IMR-90 (cell line): Measurements from ENCODE around the gene FLT4. TPM values are rescaled to one million over a fixed set of nuclear protein-coding genes. Genes with fewer than 3 reads are reported as not detected.
A peak's percentile ranks its signal among the peaks of the same experiment; 100 is the strongest.

Source experiments
- ATAC-seq: fragments of 200-7000 bp; cut with Tn5 transposase; 2 replicates; pipeline ENCODE4 v1.9.1; 2020; ENCODE audit warnings: low read depth, mild to moderate bottlenecking, moderate library complexity
- BruUV-seq: library from RNA; stranded (reverse); fragments of 400-500 nt; replicated peaks from 2 replicates; lab custom pipeline; 2021; lab: Mats Ljungman, UMichigan
- CTCF ChIA-PET: fragments of 300-600 bp; formaldehyde crosslinking; extraction: SDS; loops from one replicate; lab custom pipeline; 2021; ENCODE audit warnings: antibody characterized with exemption; lab: Yijun Ruan, JAX
- POLR2A ChIA-PET: fragments of 300-600 bp; sonication (Branson Sonifier 250); formaldehyde crosslinking; loops from one replicate; lab custom pipeline; 2022; ENCODE audit warnings: antibody characterized with exemption; ENCODE audit not compliant: unreplicated experiment; lab: Charles Lee
- DNase-seq: peaks from one replicate; pipeline ENCODE4 v3.0.0; 2013
- H2AFZ ChIP-seq: replicated peaks from 2 replicates; pipeline ENCODE3; 2013; ENCODE audit warnings: low read length, mild to moderate bottlenecking; ENCODE audit not compliant: poor library complexity
- H2AK5ac ChIP-seq: 2 replicates; pipeline ENCODE4 v1.6.1; 2013; ENCODE audit warnings: low read depth, low read length, inconsistent platforms
- H2AK9ac ChIP-seq: replicated peaks from 2 replicates; pipeline ENCODE3; 2013; ENCODE audit warnings: mild to moderate bottlenecking, low read depth, low read length, moderate library complexity; ENCODE audit not compliant: poor library complexity
- H2BK120ac ChIP-seq: 2 replicates; pipeline ENCODE4 v1.6.1; 2013; ENCODE audit warnings: low read depth, low read length, inconsistent platforms
- H2BK15ac ChIP-seq: 3 replicates; pipeline ENCODE4 v1.6.1; 2013; ENCODE audit warnings: low read depth, low read length, inconsistent platforms
- H2BK20ac ChIP-seq: 2 replicates; pipeline ENCODE4 v1.6.1; 2013; ENCODE audit warnings: low read depth, mild to moderate bottlenecking, inconsistent platforms, low read length, moderate library complexity
- H2BK5ac ChIP-seq: 2 replicates; pipeline ENCODE4 v1.6.1; 2013; ENCODE audit warnings: mild to moderate bottlenecking, low read depth, low read length, inconsistent platforms; ENCODE audit not compliant: poor library complexity, severe bottlenecking
- H3K14ac ChIP-seq: replicated peaks from 2 replicates; pipeline ENCODE4 v1.6.1; 2013; ENCODE audit warnings: low read depth, low read length, inconsistent platforms
- H3K18ac ChIP-seq: 2 replicates; pipeline ENCODE4 v1.6.1; 2013; ENCODE audit warnings: low read depth, low read length, control low read depth
- H3K23ac ChIP-seq: 2 replicates; pipeline ENCODE4 v1.6.1; 2013; ENCODE audit warnings: low read depth, low read length, inconsistent platforms
- H3K27ac ChIP-seq: 2 replicates; pipeline ENCODE4 v1.5.1; 2013; ENCODE audit warnings: mild to moderate bottlenecking, control low read depth, low read length; ENCODE audit not compliant: insufficient read depth
- H3K27me3 ChIP-seq: 2 replicates; pipeline ENCODE4 v1.6.1; 2013; ENCODE audit warnings: low read length; ENCODE audit not compliant: control insufficient read depth, insufficient read depth
- H3K36me3 ChIP-seq: 2 replicates; pipeline ENCODE4 v1.6.1; 2013; ENCODE audit warnings: low read length, mixed read lengths; ENCODE audit not compliant: control insufficient read depth, insufficient read depth
- H3K4ac ChIP-seq: 2 replicates; pipeline ENCODE4 v1.6.1; 2013; ENCODE audit warnings: low read depth, low read length, inconsistent platforms
- H3K4me1 ChIP-seq: 2 replicates; pipeline ENCODE4 v1.6.1; 2013; ENCODE audit warnings: low read length, mixed read lengths; ENCODE audit not compliant: control insufficient read depth, insufficient read depth
- H3K4me2 ChIP-seq: 2 replicates; pipeline ENCODE4 v1.6.1; 2013; ENCODE audit warnings: low read depth, mild to moderate bottlenecking, control low read depth, low read length, moderate library complexity
- H3K4me3 ChIP-seq: 2 replicates; pipeline ENCODE4 v1.5.1; 2013; ENCODE audit warnings: low read depth, mild to moderate bottlenecking, control low read depth, low read length, moderate library complexity; ENCODE audit not compliant: insufficient read depth
- H3K56ac ChIP-seq: 2 replicates; pipeline ENCODE4 v1.6.1; 2013; ENCODE audit warnings: low read length, inconsistent platforms; ENCODE audit not compliant: insufficient read depth; ENCODE audit errors: extremely low read depth
- H3K79me1 ChIP-seq, 2 experiments: 2 replicates each; pipeline ENCODE4 v1.6.1; 2013; ENCODE audit warnings: low read length in 2 of 2, inconsistent platforms in 1 of 2, low read depth in 1 of 2
- H3K9ac ChIP-seq: 2 replicates; pipeline ENCODE4 v1.6.1; 2013; ENCODE audit warnings: low read depth, low read length, control low read depth
- H3K9me1 ChIP-seq: 2 replicates; pipeline ENCODE4 v1.6.1; 2013; ENCODE audit warnings: low read length, inconsistent platforms; ENCODE audit not compliant: insufficient read depth
- H3K9me3 ChIP-seq: 2 replicates; pipeline ENCODE4 v1.6.1; 2013; ENCODE audit warnings: low read length; ENCODE audit not compliant: control insufficient read depth, insufficient read depth
- H4K20me1 ChIP-seq: 2 replicates; pipeline ENCODE4 v1.6.1; 2013; ENCODE audit warnings: low read length, inconsistent platforms; ENCODE audit not compliant: insufficient read depth
- H4K5ac ChIP-seq: 2 replicates; pipeline ENCODE4 v1.6.1; 2013; ENCODE audit warnings: mild to moderate bottlenecking, low read depth, low read length, control low read depth
- H4K8ac ChIP-seq, 2 experiments: 2 replicates each; pipeline ENCODE4 v1.6.1; 2013; ENCODE audit warnings: low read depth in 2 of 2, low read length in 2 of 2, control low read depth in 1 of 2, inconsistent platforms in 1 of 2
- H4K91ac ChIP-seq: 2 replicates; pipeline ENCODE4 v1.6.1; 2013; ENCODE audit warnings: low read depth, low read length, inconsistent platforms; ENCODE audit not compliant: insufficient read depth
- CEBPB ChIP-seq: IDR thresholded peaks from 2 replicates; pipeline ENCODE4 v1.6.1; 2012; ENCODE audit warnings: low read depth, low read length, improper control_type of control experiment
- MAFK ChIP-seq: IDR thresholded peaks from 2 replicates; pipeline ENCODE4 v1.6.1; 2012; ENCODE audit warnings: low read depth, low read length, improper control_type of control experiment
- MAZ ChIP-seq: IDR thresholded peaks from 2 replicates; pipeline ENCODE4 v1.6.1; 2012; ENCODE audit warnings: low read depth, mild to moderate bottlenecking, low read length, improper control_type of control experiment, moderate library complexity, borderline replicate concordance
- MXI1 ChIP-seq: IDR thresholded peaks from 2 replicates; pipeline ENCODE4 v1.6.1; 2012; ENCODE audit warnings: low read depth, mild to moderate bottlenecking, low read length, moderate library complexity, borderline replicate concordance
- NFE2L2 ChIP-seq: fragments of 150-350 bp; IDR thresholded peaks from 2 replicates; pipeline ENCODE4 v1.6.1; 2016; ENCODE audit warnings: low read depth, mild to moderate bottlenecking, low read length
- POLR2A ChIP-seq: IDR thresholded peaks from 2 replicates; pipeline ENCODE4 v1.6.1; 2012; ENCODE audit warnings: mild to moderate bottlenecking, low read depth, low read length
- RAD21 ChIP-seq: IDR thresholded peaks from 2 replicates; pipeline ENCODE4 v1.6.1; 2012; ENCODE audit warnings: low read length, improper control_type of control experiment
- RCOR1 ChIP-seq: IDR thresholded peaks from 2 replicates; pipeline ENCODE4 v1.6.1; 2012; ENCODE audit warnings: mild to moderate bottlenecking, low read length, improper control_type of control experiment; ENCODE audit not compliant: insufficient replicate concordance
- SMC3 ChIP-seq: fragments of 150-350 bp; IDR thresholded peaks from 2 replicates; pipeline ENCODE4 v1.6.1; 2016; ENCODE audit warnings: low read depth, mild to moderate bottlenecking, antibody characterized with exemption, low read length, moderate library complexity
- WGBS, 2 experiments: methylation state at CpG; one replicate each; pipeline versions ENCODE4 v1.1.5 to v1.1.7; 2013; ENCODE audit warnings: missing lambda C conversion rate in 2 of 2; ENCODE audit not compliant: insufficient read length in 1 of 2; ENCODE audit errors: extremely low coverage in 2 of 2; 5-methylcytosine and 5-hydroxymethylcytosine counted together
- dilution Hi-C: fragments of 300-500 bp; cut with HindIII; formaldehyde crosslinking; loops from one replicate; pipeline ENCODE4 v1.14.3; 2018; ENCODE audit warnings: low sequenced_read_pairs; ENCODE audit not compliant: unreplicated experiment
- in situ Hi-C: fragments of 300-500 bp; cut with MboI; formaldehyde crosslinking; loops from 3 replicates; pipeline ENCODE4 v1.14.3; 2019; ENCODE audit warnings: low sequenced_read_pairs, inconsistent platforms, mixed read lengths
- intact Hi-C: fragments of 100-400 bp; cut with micrococcal nuclease; formaldehyde crosslinking; loops from 2 replicates; pipeline ENCODE4 v1.10.0; 2022
- polyA plus RNA-seq, 3 experiments: library from polyadenylated mRNA; depleted of rRNA; stranded (reverse); fragments of >200 nt; gene quantifications; 2 replicates each; pipeline ENCODE4 v1.2.3, GENCODE V29; 2012; ENCODE audit warnings: low replicate concordance in 1 of 3
- total RNA-seq: library from RNA; depleted of rRNA; stranded (reverse); fragments of >200 nt; gene quantifications from 2 replicates; pipeline ENCODE4 v1.2.3, GENCODE V29; 2012
- TF ChIP-seq, protein P1 (sequence below): conservative IDR thresholded peaks from 2 replicates; pipeline ENCODE4 v1.5.1; 2012; ENCODE audit warnings: mild to moderate bottlenecking, low read depth, low read length, improper control_type of control experiment

Gene FLT4
- total and polyA plus RNA-seq, 2 of the 4 experiments (the other 2 are of a cell fraction) = under 0.01 to 0.07 TPM

GRCh38 chr5:180591311-180591887 lies 58.0 kb downstream of the FLT4 start, which contains the start of gene SCGB3A1:
SCGB3A1 (minus strand) TSS chr5:180591499; CDS start chr5:180591462, 37 bp downstream.
- peak within 1 kb of the TSS; percentile 51 for H2AFZ ChIP-seq
- 8% methylated on average over 21 of the region's 60 CpGs; no CpG with 5 or more reads in 1 of the 2 experiments for WGBS, 2 experiments

More at GRCh38 chr5:180591311-180591887, 58.0 kb downstream of the FLT4 start, which contains the start of gene SCGB3A1:
- ATAC-seq (peak; percentile 45), DNase-seq (no peak)
- Histone ChIP-seq H3K27ac (no peak within 1 kb of the TSS), H4K5ac (no peak within 1 kb of the TSS), H2BK120ac (no peak within 1 kb of the TSS), H2BK15ac (no peak within 1 kb of the TSS), H3K79me1 (no peaks in the 10 kb centered on the region), H3K4me1 (no peaks in the 10 kb centered on the region; the same call in 1 of the 2 replicates), H3K9me1 (no peaks in the 10 kb centered on the region), H2AK5ac (no peak within 1 kb of the TSS), H3K18ac (no peak within 1 kb of the TSS), H3K23ac (no peak within 1 kb of the TSS), H3K4ac (no peak within 1 kb of the TSS), H2BK20ac (no peak within 1 kb of the TSS), H3K56ac (no peak within 1 kb of the TSS), H4K91ac (no peak within 1 kb of the TSS), H2BK5ac (no peak within 1 kb of the TSS), H3K27me3 (peaks cover 40% of the 10 kb centered on the region), H3K14ac (no peak within 1 kb of the TSS), H3K4me2 (no peak within 1 kb of the TSS; the same call in 1 of the 2 replicates), H3K36me3 (no peaks in the 10 kb centered on the region), H3K9me3 (no peaks in the 10 kb centered on the region), H4K20me1 (no peaks in the 10 kb centered on the region), H3K4me3 (no peak within 1 kb of the TSS), H4K8ac (no peak within 1 kb of the TSS), H2AK9ac (no peak within 1 kb of the TSS), H3K9ac (no peak within 1 kb of the TSS)
- no TSS peak for BruUV-seq
- dilution Hi-C loops (no loop called here), intact Hi-C loops (no loop called here), in situ Hi-C loops (no loop called here)
- POLR2A ChIA-PET = no interaction called here
- no peak for TF ChIP-seq MAZ
- no peak for TF ChIP-seq MXI1
- TF ChIP-seq CEBPB = no peak
- TF ChIP-seq POLR2A = no peak
- TF ChIP-seq SMC3 = no peak
- TF ChIP-seq, protein P1, sequence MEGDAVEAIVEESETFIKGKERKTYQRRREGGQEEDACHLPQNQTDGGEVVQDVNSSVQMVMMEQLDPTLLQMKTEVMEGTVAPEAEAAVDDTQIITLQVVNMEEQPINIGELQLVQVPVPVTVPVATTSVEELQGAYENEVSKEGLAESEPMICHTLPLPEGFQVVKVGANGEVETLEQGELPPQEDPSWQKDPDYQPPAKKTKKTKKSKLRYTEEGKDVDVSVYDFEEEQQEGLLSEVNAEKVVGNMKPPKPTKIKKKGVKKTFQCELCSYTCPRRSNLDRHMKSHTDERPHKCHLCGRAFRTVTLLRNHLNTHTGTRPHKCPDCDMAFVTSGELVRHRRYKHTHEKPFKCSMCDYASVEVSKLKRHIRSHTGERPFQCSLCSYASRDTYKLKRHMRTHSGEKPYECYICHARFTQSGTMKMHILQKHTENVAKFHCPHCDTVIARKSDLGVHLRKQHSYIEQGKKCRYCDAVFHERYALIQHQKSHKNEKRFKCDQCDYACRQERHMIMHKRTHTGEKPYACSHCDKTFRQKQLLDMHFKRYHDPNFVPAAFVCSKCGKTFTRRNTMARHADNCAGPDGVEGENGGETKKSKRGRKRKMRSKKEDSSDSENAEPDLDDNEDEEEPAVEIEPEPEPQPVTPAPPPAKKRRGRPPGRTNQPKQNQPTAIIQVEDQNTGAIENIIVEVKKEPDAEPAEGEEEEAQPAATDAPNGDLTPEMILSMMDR = no peak
- TF ChIP-seq RAD21 = no peak
- no peak for TF ChIP-seq NFE2L2
- no peak for TF ChIP-seq MAFK
- no peak for TF ChIP-seq RCOR1
- CTCF ChIA-PET = no interaction called here
